SK-N-SH treated with all-trans-retinoic acid at 6 μM for 48 hours (cell line): ENCODE results near the gene OR4K2.

ENCODE experiments used
- ARNTL ChIP-seq: fragments of 450-650 bp; formaldehyde crosslinking; IDR thresholded peaks from 2 replicates; pipeline ENCODE4 v1.5.0; 2020; ENCODE audit warnings: low read depth, mild to moderate bottlenecking, moderate library complexity, borderline replicate concordance
- BACH2 ChIP-seq: fragments of 250-450 bp; sonication (Bioruptor Pico); IDR thresholded peaks from 2 replicates; pipeline ENCODE4 v1.9.0; 2021; ENCODE audit warnings: mild to moderate bottlenecking, borderline replicate concordance
- CREB5 ChIP-seq: fragments of 250-450 bp; sonication (Bioruptor Pico); IDR thresholded peaks from 2 replicates; pipeline ENCODE4 v1.5.1; 2020; ENCODE audit warnings: low read depth, mild to moderate bottlenecking, moderate library complexity
- ISL1 ChIP-seq: fragments of 250-450 bp; sonication (Bioruptor Pico); IDR thresholded peaks from 2 replicates; pipeline ENCODE4 v2.1.2; 2022; ENCODE audit warnings: mild to moderate bottlenecking, moderate library complexity
- POU6F1 ChIP-seq: fragments of 250-450 bp; sonication (Bioruptor Pico); IDR thresholded peaks from 2 replicates; pipeline ENCODE4 v1.8.0; 2021; ENCODE audit warnings: low read depth, mild to moderate bottlenecking, moderate library complexity, borderline replicate concordance
- PPARA ChIP-seq: fragments of 250-450 bp; sonication (Bioruptor Pico); IDR thresholded peaks from 2 replicates; pipeline ENCODE4 v1.5.0; 2020; ENCODE audit warnings: mild to moderate bottlenecking, borderline replicate concordance
- RARB ChIP-seq: fragments of 250-450 bp; sonication (Bioruptor Pico); IDR thresholded peaks from 2 replicates; pipeline ENCODE4 v1.8.0; 2021; ENCODE audit warnings: mild to moderate bottlenecking, moderate library complexity
- ZFP3 ChIP-seq: fragments of 250-450 bp; sonication (Bioruptor Pico); IDR thresholded peaks from 2 replicates; pipeline ENCODE4 v1.5.0; 2020; ENCODE audit warnings: mild to moderate bottlenecking, moderate library complexity
- ZNF565 ChIP-seq: fragments of 450-650 bp; formaldehyde crosslinking; conservative IDR thresholded peaks from 2 replicates; pipeline ENCODE4 v1.5.0; 2020; ENCODE audit warnings: low read depth, mild to moderate bottlenecking, moderate library complexity
- ZNF70 ChIP-seq: fragments of 450-650 bp; formaldehyde crosslinking; IDR thresholded peaks from 2 replicates; pipeline ENCODE4 v1.5.0; 2020; ENCODE audit warnings: mild to moderate bottlenecking, moderate library complexity
- TF ChIP-seq, protein P1 (sequence below): fragments of 250-450 bp; sonication (Bioruptor Pico); IDR thresholded peaks from 2 replicates; pipeline ENCODE4 v1.8.0; 2020; ENCODE audit warnings: mild to moderate bottlenecking, moderate library complexity, borderline replicate concordance

GRCh38 chr14:19895282-19895681, 20.3 kb downstream of the OR4K2 start:
- TF ChIP-seq ZFP3 (CRISPR knock-in tag): no peak
- TF ChIP-seq ZNF70 (CRISPR knock-in tag): no peak
- no peak for TF ChIP-seq ISL1
- no peak for TF ChIP-seq RARB (CRISPR knock-in tag)
- TF ChIP-seq PPARA (CRISPR knock-in tag): no peak
- TF ChIP-seq CREB5 (CRISPR knock-in tag): no peak
- TF ChIP-seq, protein P1, sequence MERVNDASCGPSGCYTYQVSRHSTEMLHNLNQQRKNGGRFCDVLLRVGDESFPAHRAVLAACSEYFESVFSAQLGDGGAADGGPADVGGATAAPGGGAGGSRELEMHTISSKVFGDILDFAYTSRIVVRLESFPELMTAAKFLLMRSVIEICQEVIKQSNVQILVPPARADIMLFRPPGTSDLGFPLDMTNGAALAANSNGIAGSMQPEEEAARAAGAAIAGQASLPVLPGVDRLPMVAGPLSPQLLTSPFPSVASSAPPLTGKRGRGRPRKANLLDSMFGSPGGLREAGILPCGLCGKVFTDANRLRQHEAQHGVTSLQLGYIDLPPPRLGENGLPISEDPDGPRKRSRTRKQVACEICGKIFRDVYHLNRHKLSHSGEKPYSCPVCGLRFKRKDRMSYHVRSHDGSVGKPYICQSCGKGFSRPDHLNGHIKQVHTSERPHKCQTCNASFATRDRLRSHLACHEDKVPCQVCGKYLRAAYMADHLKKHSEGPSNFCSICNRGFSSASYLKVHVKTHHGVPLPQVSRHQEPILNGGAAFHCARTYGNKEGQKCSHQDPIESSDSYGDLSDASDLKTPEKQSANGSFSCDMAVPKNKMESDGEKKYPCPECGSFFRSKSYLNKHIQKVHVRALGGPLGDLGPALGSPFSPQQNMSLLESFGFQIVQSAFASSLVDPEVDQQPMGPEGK (CRISPR knock-in tag): no peak
- TF ChIP-seq ZNF565 (CRISPR knock-in tag): no peak
- no peak for TF ChIP-seq ARNTL
- no peak for TF ChIP-seq BACH2 (CRISPR knock-in tag)
- no peak for TF ChIP-seq POU6F1 (CRISPR knock-in tag)
